H1 (cell line): ENCODE data around the gene LRRC25. TPM values are rescaled to one million over a fixed set of nuclear protein-coding genes. Genes with fewer than 3 reads are reported as not detected.

Experiments used
- ASH2L ChIP-seq: fragments of 200-600, 300-600 bp; sonication (generic); IDR thresholded peaks from one replicate; pipeline ENCODE4 v1.7.1; 2017; ENCODE audit warnings: low read length
- CEBPB ChIP-seq: IDR thresholded peaks from 2 replicates; pipeline ENCODE4 v1.6.1; 2012; ENCODE audit warnings: low read depth, low read length
- CREB1 ChIP-seq: IDR thresholded peaks from 2 replicates; pipeline ENCODE4 v1.6.1; 2012; ENCODE audit warnings: inconsistent platforms
- EGR1 ChIP-seq: IDR thresholded peaks from 2 replicates; pipeline ENCODE4 v1.6.1; 2011; ENCODE audit warnings: low read depth, low read length, borderline replicate concordance
- GABPA ChIP-seq: IDR thresholded peaks from 2 replicates; pipeline ENCODE4 v1.6.1; 2011; ENCODE audit warnings: mild to moderate bottlenecking, low read length, moderate library complexity, borderline replicate concordance; ENCODE audit not compliant: insufficient read depth
- KDM1A ChIP-seq: fragments of 200-600, 300-600 bp; sonication (generic); IDR thresholded peaks from 2 replicates; pipeline ENCODE4 v1.7.1; 2016; ENCODE audit warnings: mild to moderate bottlenecking, low read length, borderline replicate concordance
- KDM4A ChIP-seq: IDR thresholded peaks from one replicate; pipeline ENCODE4 v1.7.1; 2012; ENCODE audit warnings: low read depth, mild to moderate bottlenecking, moderate library complexity, low read length, inconsistent platforms; ENCODE audit not compliant: severe bottlenecking
- NANOG ChIP-seq: IDR thresholded peaks from 2 replicates; pipeline ENCODE4 v1.6.1; 2011; ENCODE audit warnings: low read length, low read depth, mild to moderate bottlenecking, inconsistent platforms; ENCODE audit not compliant: insufficient read depth, poor library complexity, severe bottlenecking
- POLR2A ChIP-seq, 2 experiments: IDR thresholded peaks; 1 replicate in 1 of 2; 2 replicates in 1 of 2; pipeline ENCODE4 v1.6.1; 2011; ENCODE audit warnings: low read depth in 2 of 2, low read length in 2 of 2, mild to moderate bottlenecking in 2 of 2; ENCODE audit errors: control extremely low read depth in 1 of 2
- RFX5 ChIP-seq: IDR thresholded peaks from 2 replicates; pipeline ENCODE4 v1.6.1; 2011; ENCODE audit warnings: low read depth, low read length, improper control_type of control experiment, borderline replicate concordance
- SIN3A ChIP-seq, 2 experiments: IDR thresholded peaks in 1 of 2; conservative IDR thresholded peaks in 1 of 2; 2 replicates each; pipeline ENCODE4 v1.6.1; 2011 to 2012; ENCODE audit warnings: low read length in 2 of 2, improper control_type of control experiment in 1 of 2, low read depth in 1 of 2, mild to moderate bottlenecking in 1 of 2
- SP2 ChIP-seq: IDR thresholded peaks from 2 replicates; pipeline ENCODE4 v1.6.1; 2012; ENCODE audit warnings: mild to moderate bottlenecking, low read length, inconsistent platforms
- SRF ChIP-seq: IDR thresholded peaks from 2 replicates; pipeline ENCODE4 v1.6.1; 2011; ENCODE audit warnings: mild to moderate bottlenecking, low read depth, low read length, moderate library complexity
- polyA plus RNA-seq, 7 experiments: library from polyadenylated mRNA; depleted of rRNA in 3 of 7; stranded (reverse) in 5 of 7; unstranded in 2 of 7; fragments of >200 nt in 5 of 7; fragments of 200-250 nt in 2 of 7; gene quantifications; 1 replicate in 5 of 7; 2 replicates in 1 of 7; 4 replicates in 1 of 7; pipeline versions ENCODE4 v1.2.1 to v1.2.3, GENCODE V29; 2011 to 2013; ENCODE audit warnings: missing spikeins in 2 of 7, mixed read lengths in 2 of 7
- total RNA-seq: library from RNA; stranded (reverse); fragmentation: NEBNext Ultra II Directional; extraction: Animal tissue kit (Norgen Biotek cat#: 25700); gene quantifications from 2 replicates; pipeline ENCODE4 v1.2.1, GENCODE V29; 2021
- TF ChIP-seq, protein P1 (sequence below): IDR thresholded peaks from 2 replicates; pipeline ENCODE4 v1.6.1; 2012; ENCODE audit warnings: inconsistent platforms
- TF ChIP-seq, protein P2 (sequence below): IDR thresholded peaks from 2 replicates; pipeline ENCODE4 v1.6.1; 2012; ENCODE audit warnings: low read length, inconsistent platforms

Gene LRRC25
- total and polyA plus RNA-seq, 2 of the 8 experiments (the other 6 are each of a cell fraction or from before 2014, with no cell fraction given): 0.20 to 0.41 TPM

DNA sequence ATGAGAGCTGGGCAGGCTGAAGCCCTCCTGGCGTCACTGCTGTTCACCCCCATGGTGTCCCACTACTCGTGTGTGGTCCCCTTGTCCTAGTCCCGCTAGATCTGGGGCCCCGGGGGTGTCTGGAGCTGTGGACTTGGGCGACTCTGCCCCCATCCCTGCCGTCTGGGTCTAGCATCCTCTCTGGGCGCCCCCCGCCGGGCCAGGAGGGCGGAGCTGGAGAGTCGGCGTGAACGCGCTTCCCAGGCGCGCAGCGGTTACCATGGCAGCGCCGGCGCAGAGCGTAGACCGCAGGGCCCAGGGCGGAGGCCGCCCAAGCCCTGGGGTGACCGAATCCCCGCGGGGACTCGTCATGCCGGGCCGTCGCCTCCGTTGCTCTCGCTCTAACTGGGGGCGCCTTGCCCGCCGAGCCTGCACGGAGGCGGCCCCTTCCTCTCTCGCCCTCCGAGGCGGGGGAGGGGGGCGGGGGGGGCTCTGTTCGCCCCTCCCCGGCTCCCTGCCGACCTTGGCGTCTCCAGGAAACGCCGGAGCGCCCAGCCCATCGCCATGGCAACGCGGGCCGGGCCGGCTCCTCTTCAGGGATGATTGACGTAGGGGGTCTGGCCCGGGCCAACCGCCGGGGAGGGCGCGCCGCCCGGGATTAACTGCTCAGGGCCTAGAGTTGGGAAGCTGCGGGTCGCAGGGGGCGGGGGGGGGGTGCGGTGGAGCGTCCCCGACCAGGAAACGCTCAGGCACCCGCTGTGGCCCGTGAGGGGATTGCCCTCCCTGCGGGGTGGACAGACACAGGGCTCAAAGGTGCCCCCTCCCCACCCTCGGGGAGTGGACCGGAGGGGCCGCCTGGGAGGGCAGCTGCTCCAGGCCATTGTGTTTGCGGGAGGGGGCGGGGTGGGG, 31.6 kb upstream of the LRRC25 start (continued):
- TF ChIP-seq SIN3A (conservative IDR thresholded peaks at IDR 0.05 in 1 of 2, IDR thresholded peaks at IDR 0.05 in 1 of 2; ENCODE audit: low read depth in 1 of 2, low read length in 2 of 2) (peak; percentile 57 to 90; a peak in 2 of 4 replicates), SRF (no peak), EGR1 (no peak), NANOG (no peak), ASH2L (peak; percentile 29), KDM1A (no peak), RFX5 (no peak), KDM4A (peak; percentile 57), SP2 (no peak), POLR2A (IDR thresholded peaks at IDR 0.05; ENCODE audit: control extremely low read depth in 1 of 2, low read depth in 2 of 2, low read length in 2 of 2) (no peak), GABPA (no peak), CEBPB (no peak), CREB1 (peak; percentile 49)
- TF ChIP-seq, protein P1, sequence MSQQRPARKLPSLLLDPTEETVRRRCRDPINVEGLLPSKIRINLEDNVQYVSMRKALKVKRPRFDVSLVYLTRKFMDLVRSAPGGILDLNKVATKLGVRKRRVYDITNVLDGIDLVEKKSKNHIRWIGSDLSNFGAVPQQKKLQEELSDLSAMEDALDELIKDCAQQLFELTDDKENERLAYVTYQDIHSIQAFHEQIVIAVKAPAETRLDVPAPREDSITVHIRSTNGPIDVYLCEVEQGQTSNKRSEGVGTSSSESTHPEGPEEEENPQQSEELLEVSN: no peak
- TF ChIP-seq, protein P2, sequence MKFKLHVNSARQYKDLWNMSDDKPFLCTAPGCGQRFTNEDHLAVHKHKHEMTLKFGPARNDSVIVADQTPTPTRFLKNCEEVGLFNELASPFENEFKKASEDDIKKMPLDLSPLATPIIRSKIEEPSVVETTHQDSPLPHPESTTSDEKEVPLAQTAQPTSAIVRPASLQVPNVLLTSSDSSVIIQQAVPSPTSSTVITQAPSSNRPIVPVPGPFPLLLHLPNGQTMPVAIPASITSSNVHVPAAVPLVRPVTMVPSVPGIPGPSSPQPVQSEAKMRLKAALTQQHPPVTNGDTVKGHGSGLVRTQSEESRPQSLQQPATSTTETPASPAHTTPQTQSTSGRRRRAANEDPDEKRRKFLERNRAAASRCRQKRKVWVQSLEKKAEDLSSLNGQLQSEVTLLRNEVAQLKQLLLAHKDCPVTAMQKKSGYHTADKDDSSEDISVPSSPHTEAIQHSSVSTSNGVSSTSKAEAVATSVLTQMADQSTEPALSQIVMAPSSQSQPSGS: no peak
